ENCODE data around the gene IDH1.

- TF ChIP-seq EP300 (IDR thresholded peaks at IDR 0.05), result no peak
- TF ChIP-seq CTCF (IDR thresholded peaks at IDR 0.05), result no peak
- TF ChIP-seq POLR2A (IDR thresholded peaks at IDR 0.05), result no peak
- TF ChIP-seq POLR2AphosphoS5 (IDR thresholded peaks at IDR 0.05), result no peak
Measured at GRCh38 chr2:208186465-208186864, 68.4 kb downstream of the IDH1 start.

Data from gastroesophageal sphincter (tissue), 3 donors.